Right atrium auricular region (tissue), 2 donors: ENCODE measurements around the gene ZNF335. TPM values are rescaled to one million over a fixed set of nuclear protein-coding genes. Genes with fewer than 3 reads are reported as not detected.
"Not testable (repeated sequence)": the region's sequence is repeated elsewhere in the genome, so short reads cannot be mapped to it uniquely, and the experiment has no call there.

Experiments used
- DNase-seq: peaks from one replicate; pipeline ENCODE4 v3.0.0-alpha.2; 2019; ENCODE audit warnings: low spot score
- H3K27ac ChIP-seq, 2 donors: fragments of 200-600 bp; sonication (generic); 1 replicate in 1 of 2; 2 replicates in 1 of 2; pipeline ENCODE4 v1.5.1; 2016 to 2019
- H3K27me3 ChIP-seq, 2 donors: fragments of 200-600 bp; sonication (generic); one replicate each; pipeline versions ENCODE4 v1.5.1 to v1.6.0; 2017 to 2019
- H3K36me3 ChIP-seq: fragments of 200-600 bp; sonication (generic); one replicate; pipeline ENCODE4 v1.5.1; 2016
- H3K4me1 ChIP-seq, 2 donors: fragments of 200-600 bp; sonication (generic); one replicate each; pipeline versions ENCODE4 v1.5.1 to v1.6.0; 2017 to 2019
- H3K4me3 ChIP-seq, 2 donors: fragments of 200-600 bp; sonication (generic); 1 replicate in 1 of 2; 2 replicates in 1 of 2; pipeline ENCODE4 v1.5.1; 2017 to 2019; ENCODE audit warnings: mild to moderate bottlenecking in 1 of 2, moderate library complexity in 1 of 2
- H3K9me3 ChIP-seq, 2 donors: fragments of 200-600 bp; sonication (generic); one replicate each; pipeline ENCODE4 v1.5.1; 2019
- total RNA-seq, 2 donors: library from RNA; depleted of rRNA; stranded (reverse); fragments of >200 nt; gene quantifications; one replicate each; pipeline ENCODE4 v1.1.0, GENCODE V29; 2016
- TF ChIP-seq, protein P1 (sequence below), 2 donors: fragments of 200-600 bp; sonication (generic); IDR thresholded peaks; one replicate each; pipeline ENCODE4 v1.5.1; 2019; ENCODE audit warnings: antibody characterized with exemption in 2 of 2

ZNF335 gene
- total RNA-seq, 2 donors from 2014 or later: 6.6 to 12.1 TPM

DNA sequence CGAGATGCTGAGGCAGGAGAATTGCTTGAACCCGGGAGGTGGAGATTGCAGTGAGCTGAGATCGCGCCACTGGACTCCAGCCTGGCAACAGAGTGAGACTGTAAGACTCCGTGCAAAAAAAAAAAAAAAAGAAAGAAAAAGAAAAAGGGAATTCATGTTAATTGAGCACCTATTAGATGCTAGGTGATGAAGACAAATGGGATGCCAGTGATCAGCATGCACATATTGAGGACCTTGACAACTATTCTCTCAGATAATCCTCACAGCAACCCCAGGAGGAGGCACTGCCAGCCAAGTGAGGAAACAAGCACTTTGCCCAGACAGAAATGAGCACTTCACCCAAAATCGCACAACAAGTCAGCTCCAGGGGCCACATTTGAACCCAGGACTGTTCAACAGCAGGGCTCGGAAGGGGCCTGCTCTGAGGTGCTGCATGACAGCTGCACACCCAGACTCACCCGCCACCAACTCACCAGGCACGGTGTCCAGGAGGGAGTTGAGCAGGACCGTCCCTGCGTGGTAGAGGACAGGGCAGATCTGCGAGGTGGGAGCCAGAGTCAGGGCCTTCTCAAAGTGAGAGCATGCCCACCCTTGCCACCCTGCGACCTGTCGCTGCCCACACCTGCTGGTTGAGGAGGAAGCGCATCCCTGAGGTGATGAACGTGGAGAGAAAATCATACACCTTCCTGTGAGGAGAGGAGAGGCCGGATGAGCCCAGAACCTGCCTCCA lies 64.6 kb downstream of the ZNF335 start:
- DNase-seq: no peak
- H3K4me1 ChIP-seq: peaks cover 0 to 24% of the 10 kb centered on the region in 2 donors
- no peak overlapping the region for H3K27ac ChIP-seq
- no peak overlapping the region for H3K4me3 ChIP-seq
- TF ChIP-seq, protein P1, sequence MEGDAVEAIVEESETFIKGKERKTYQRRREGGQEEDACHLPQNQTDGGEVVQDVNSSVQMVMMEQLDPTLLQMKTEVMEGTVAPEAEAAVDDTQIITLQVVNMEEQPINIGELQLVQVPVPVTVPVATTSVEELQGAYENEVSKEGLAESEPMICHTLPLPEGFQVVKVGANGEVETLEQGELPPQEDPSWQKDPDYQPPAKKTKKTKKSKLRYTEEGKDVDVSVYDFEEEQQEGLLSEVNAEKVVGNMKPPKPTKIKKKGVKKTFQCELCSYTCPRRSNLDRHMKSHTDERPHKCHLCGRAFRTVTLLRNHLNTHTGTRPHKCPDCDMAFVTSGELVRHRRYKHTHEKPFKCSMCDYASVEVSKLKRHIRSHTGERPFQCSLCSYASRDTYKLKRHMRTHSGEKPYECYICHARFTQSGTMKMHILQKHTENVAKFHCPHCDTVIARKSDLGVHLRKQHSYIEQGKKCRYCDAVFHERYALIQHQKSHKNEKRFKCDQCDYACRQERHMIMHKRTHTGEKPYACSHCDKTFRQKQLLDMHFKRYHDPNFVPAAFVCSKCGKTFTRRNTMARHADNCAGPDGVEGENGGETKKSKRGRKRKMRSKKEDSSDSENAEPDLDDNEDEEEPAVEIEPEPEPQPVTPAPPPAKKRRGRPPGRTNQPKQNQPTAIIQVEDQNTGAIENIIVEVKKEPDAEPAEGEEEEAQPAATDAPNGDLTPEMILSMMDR (IDR thresholded peaks at IDR 0.05): no peak
- no peaks in the 10 kb centered on the region for H3K27me3 ChIP-seq
- H3K9me3 ChIP-seq: no peaks in the 10 kb centered on the region
- peaks cover 12% of the 10 kb centered on the region for H3K36me3 ChIP-seq

DNA sequence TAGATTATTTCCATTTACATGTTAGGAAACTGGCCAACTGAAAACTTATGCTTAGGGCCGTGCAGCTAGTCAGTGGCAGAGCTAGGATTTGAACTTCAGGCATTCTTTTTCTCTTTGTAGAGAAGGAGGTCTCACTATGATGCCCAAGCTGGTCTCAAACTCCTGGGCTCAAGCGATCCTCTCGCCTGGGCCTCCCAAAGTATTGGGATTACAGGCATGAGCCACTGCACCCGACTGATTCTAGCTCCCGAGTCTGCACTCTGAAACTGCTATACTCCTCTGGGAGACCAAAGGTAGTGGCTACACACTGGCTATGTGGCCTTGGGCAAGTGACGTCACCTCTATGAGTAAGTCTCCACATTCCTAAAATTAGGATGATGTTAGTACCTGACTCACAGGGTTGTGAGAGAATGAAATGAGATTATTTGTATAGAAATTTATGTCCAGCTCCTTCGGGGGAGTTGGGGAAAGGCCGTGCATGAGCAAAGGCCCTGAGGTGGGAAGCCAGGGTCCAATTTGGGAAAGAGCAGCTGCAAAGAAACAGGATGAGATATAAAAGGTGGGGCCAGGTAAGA lies 66.4 kb downstream of the ZNF335 start:
- Histone ChIP-seq H3K4me1 (peaks cover 0 to 9% of the 10 kb centered on the region in 2 donors), H3K36me3 (peaks cover 19% of the 10 kb centered on the region), H3K27ac (no peak overlapping the region), H3K9me3 (no peaks in the 10 kb centered on the region), H3K27me3 (no peaks in the 10 kb centered on the region), H3K4me3 (no peak overlapping the region)
- DNase-seq: no peak
- TF ChIP-seq, protein P1 (IDR thresholded peaks at IDR 0.05): no peak

DNA sequence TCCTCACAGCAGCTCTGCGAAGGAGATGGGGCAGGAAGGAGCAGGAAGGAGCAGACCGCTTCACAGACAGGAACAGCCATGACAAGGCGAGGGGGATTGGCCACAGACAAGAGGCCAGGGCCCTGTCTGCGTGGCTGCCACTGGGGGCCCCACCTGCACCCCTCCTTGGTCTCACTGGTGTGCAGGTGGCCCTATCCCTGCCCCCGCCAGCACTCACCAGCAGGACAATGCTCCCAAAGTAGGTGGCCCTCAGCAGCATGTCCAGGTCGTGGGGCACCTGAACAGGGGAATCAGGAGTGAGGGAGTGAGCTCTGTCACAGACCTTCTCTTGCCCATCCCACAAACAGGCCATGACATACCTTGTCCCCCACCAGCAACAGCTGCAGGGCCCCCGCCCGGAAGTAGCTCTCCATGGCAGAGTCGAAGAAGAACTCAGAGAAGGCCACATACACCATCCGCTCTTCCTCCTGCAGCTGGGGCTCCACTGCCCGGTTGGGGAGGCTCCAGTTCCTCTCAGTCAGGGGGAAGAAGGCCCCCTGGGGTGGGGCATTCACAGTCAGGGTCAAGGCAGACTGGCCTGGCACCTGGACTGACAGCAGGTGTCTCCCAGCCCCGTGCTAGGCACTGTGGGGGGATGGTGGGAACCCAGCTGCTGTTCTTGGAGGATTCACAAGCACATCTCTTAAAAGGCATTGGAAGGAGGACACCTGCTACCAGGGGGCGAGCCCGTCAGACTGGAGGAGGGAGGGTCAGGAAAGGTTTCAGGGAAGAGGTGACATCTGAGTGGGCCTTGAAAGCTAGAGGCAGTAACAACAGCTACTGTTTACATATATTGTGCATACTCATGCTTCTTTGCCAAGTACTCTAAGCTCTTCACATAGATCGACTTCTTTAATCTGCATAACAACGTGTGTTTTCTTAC lies 67.2 kb downstream of the ZNF335 start:
- no peaks in the 10 kb centered on the region for H3K9me3 ChIP-seq
- TF ChIP-seq, protein P1 (IDR thresholded peaks at IDR 0.05): no peak
- no peak overlapping the region for H3K4me3 ChIP-seq
- peaks cover 25% of the 10 kb centered on the region for H3K36me3 ChIP-seq
- H3K27me3 ChIP-seq: no peaks in the 10 kb centered on the region
- H3K27ac ChIP-seq: no peak overlapping the region
- peaks cover 0 to 2% of the 10 kb centered on the region in 2 donors for H3K4me1 ChIP-seq
- no peak for DNase-seq

DNA sequence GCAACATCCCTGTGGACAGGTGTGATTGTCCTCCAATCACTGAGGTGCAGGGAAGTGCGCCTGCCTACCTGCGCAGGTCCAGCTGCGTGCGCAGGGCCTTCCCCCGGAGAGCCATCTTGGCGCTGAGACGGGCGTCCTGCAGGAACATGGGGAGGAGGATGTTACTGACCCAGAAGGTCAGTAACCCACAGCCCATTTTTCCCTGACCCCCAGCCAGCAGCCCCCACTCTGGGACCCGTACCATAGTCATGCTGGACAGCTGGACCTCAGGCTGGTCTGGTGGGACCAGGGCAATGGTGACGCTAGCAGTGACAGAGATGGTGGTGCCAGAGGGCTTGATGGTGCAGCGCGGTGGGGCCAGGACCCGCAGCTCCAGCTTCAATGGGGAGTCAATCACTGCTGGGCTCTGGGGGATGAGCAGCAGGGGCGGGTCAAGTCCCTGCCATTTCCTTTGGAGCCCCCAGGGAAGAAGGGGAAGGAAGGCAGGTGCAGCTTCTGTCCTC lies 69.8 kb downstream of the ZNF335 start:
- no peak overlapping the region for H3K27ac ChIP-seq
- H3K27me3 ChIP-seq: no peaks in the 10 kb centered on the region
- H3K9me3 ChIP-seq: no peaks in the 10 kb centered on the region
- TF ChIP-seq, protein P1 (IDR thresholded peaks at IDR 0.05): no peak
- DNase-seq: no peak
- H3K4me3 ChIP-seq: no peak overlapping the region
- no peaks in the 10 kb centered on the region for H3K4me1 ChIP-seq
- H3K36me3 ChIP-seq: peaks cover 51% of the 10 kb centered on the region

DNA sequence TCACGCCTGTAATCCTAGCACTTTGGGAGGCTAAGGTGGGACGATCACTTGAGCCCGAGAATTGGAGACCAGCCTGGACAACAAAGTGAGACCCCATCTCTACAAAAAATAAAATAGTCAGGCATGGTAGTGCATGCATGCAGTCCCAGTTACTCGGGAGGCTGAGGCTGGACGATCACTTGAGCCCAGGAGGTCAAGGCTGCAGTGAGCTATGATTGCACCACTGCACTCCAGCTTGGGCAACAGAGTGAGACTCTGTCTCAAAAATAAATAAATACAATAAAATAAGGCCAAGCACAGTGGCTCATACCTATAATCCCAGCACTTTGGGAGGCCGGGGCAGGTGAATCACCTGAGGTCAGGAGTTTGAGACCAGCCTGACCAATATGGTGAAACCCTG lies 70.7 kb downstream of the ZNF335 start:
- H3K4me3 ChIP-seq, H3K27ac ChIP-seq, DNase-seq, H3K4me1 ChIP-seq, H3K27me3 ChIP-seq, H3K9me3 ChIP-seq: not testable (repeated sequence)
- peaks cover 60% of the 10 kb centered on the region for H3K36me3 ChIP-seq
